Esophagus muscularis mucosa (tissue), 4 donors: ENCODE measurements around the gene WWOX. TPM values are rescaled to one million over a fixed set of nuclear protein-coding genes. Genes with fewer than 3 reads are reported as not detected.

Experiments
- DNase-seq: peaks from one replicate; pipeline ENCODE4 v3.0.0-alpha.2; 2017; ENCODE audit errors: extremely low spot score
- H3K27ac ChIP-seq, 4 donors: fragments of 200-600 bp; sonication (generic); replicated peaks in 1 of 4; 1 replicate in 3 of 4; 2 replicates in 1 of 4; pipeline ENCODE4 v1.5.1; 2016 to 2019; ENCODE audit warnings: mild to moderate bottlenecking in 1 of 4
- H3K27me3 ChIP-seq, 4 donors: fragments of 200-600 bp; sonication (generic); one replicate each; pipeline versions ENCODE4 v1.5.1 to v1.6.0; 2016 to 2019
- H3K36me3 ChIP-seq, 4 donors: fragments of 200-600 bp; sonication (generic); one replicate each; pipeline ENCODE4 v1.5.1; 2016 to 2019
- H3K4me1 ChIP-seq, 4 donors: fragments of 200-600 bp; sonication (generic); one replicate each; pipeline ENCODE4 v1.5.1; 2016 to 2019
- H3K4me3 ChIP-seq, 4 donors: fragments of 200-600 bp; sonication (generic); 1 replicate in 2 of 4; 2 replicates in 2 of 4; pipeline ENCODE4 v1.5.1; 2016 to 2019; ENCODE audit warnings: mild to moderate bottlenecking in 4 of 4, moderate library complexity in 1 of 4
- H3K9me3 ChIP-seq, 4 donors: fragments of 200-600 bp; sonication (generic); 1 replicate in 3 of 4; 2 replicates in 1 of 4; pipeline ENCODE4 v1.5.1; 2016 to 2019
- EP300 ChIP-seq: sonication (generic); formaldehyde crosslinking; IDR thresholded peaks from one replicate; pipeline ENCODE4 v1.6.1; 2017; ENCODE audit warnings: antibody characterized with exemption
- POLR2A ChIP-seq: fragments of 450-650 bp; IDR thresholded peaks from one replicate; pipeline ENCODE4 v1.6.1; 2017; ENCODE audit warnings: antibody characterized with exemption, moderate library complexity, mild to moderate bottlenecking, low read depth
- POLR2AphosphoS5 ChIP-seq, 2 donors: sonication (generic); formaldehyde crosslinking; IDR thresholded peaks; one replicate each; pipeline ENCODE4 v1.6.1; 2017; ENCODE audit warnings: antibody characterized with exemption in 2 of 2
- WGBS: methylation state at CpG from one replicate; pipeline ENCODE4 v1.1.5; 2018; 5-methylcytosine and 5-hydroxymethylcytosine counted together
- intact Hi-C: fragments of 100-400 bp; cut with DNase I; formaldehyde crosslinking; loops from one replicate; pipeline ENCODE4 v1.15.1; 2023
- total RNA-seq, 4 donors: library from RNA; depleted of rRNA; stranded (reverse); fragments of >200 nt; gene quantifications; one replicate each; pipeline versions ENCODE4 v1.1.0 to v1.2.1, GENCODE V29; 2016
- TF ChIP-seq, protein P1 (sequence below), 3 experiments: fragments of 200-600 bp in 2 of 3; fragments of 450-650 bp in 1 of 3; sonication (generic) in 2 of 3; IDR thresholded peaks; one replicate each; pipeline ENCODE4 v1.5.1; 2017 to 2019; ENCODE audit warnings: antibody characterized with exemption in 3 of 3, mild to moderate bottlenecking in 2 of 3, moderate library complexity in 1 of 3

The WWOX gene
- total RNA-seq, 4 donors from 2014 or later = 14.4 to 27.8 (median 15.4) TPM

GRCh38 chr16:79066561-79066960, 967.1 kb downstream of the WWOX start:
- TF ChIP-seq, protein P1, sequence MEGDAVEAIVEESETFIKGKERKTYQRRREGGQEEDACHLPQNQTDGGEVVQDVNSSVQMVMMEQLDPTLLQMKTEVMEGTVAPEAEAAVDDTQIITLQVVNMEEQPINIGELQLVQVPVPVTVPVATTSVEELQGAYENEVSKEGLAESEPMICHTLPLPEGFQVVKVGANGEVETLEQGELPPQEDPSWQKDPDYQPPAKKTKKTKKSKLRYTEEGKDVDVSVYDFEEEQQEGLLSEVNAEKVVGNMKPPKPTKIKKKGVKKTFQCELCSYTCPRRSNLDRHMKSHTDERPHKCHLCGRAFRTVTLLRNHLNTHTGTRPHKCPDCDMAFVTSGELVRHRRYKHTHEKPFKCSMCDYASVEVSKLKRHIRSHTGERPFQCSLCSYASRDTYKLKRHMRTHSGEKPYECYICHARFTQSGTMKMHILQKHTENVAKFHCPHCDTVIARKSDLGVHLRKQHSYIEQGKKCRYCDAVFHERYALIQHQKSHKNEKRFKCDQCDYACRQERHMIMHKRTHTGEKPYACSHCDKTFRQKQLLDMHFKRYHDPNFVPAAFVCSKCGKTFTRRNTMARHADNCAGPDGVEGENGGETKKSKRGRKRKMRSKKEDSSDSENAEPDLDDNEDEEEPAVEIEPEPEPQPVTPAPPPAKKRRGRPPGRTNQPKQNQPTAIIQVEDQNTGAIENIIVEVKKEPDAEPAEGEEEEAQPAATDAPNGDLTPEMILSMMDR (IDR thresholded peaks at IDR 0.05) = no peak
- TF ChIP-seq POLR2A (no peak), EP300 (no peak), POLR2AphosphoS5 (IDR thresholded peaks at IDR 0.05) (no peak)
- no peaks in the 10 kb centered on the region for H3K9me3 ChIP-seq
- intact Hi-C loops = loop anchor here (10.0 kb wide), 1 partner anchor 252 kb away; no protein-coding TSS in a partner anchor
- 83% methylated on average over 7 of the region's 7 CpGs for WGBS
- H3K4me1 ChIP-seq = peaks cover 0 to 64% (median 48%) of the 10 kb centered on the region in 4 donors
- H3K27ac ChIP-seq = no peak overlapping the region
- no peaks in the 10 kb centered on the region for H3K27me3 ChIP-seq
- H3K4me3 ChIP-seq = no peak overlapping the region
- DNase-seq = no peak
- no peaks in the 10 kb centered on the region for H3K36me3 ChIP-seq

- no peak for DNase-seq
- Histone ChIP-seq H3K27ac (no peak overlapping the region), H3K36me3 (no peaks in the 10 kb centered on the region), H3K4me1 (peaks cover 0 to 59% (median 42%) of the 10 kb centered on the region in 4 donors), H3K4me3 (no peak overlapping the region), H3K9me3 (no peaks in the 10 kb centered on the region), H3K27me3 (no peaks in the 10 kb centered on the region)
- intact Hi-C loops = loop anchor here (10.0 kb wide), 1 partner anchor 253 kb away; no protein-coding TSS in a partner anchor
- no peak for TF ChIP-seq EP300
- TF ChIP-seq POLR2A = no peak
- no peak for TF ChIP-seq POLR2AphosphoS5 (IDR thresholded peaks at IDR 0.05)
- TF ChIP-seq, protein P1 (IDR thresholded peaks at IDR 0.05) = no peak
- WGBS = 87% methylated on average over 6 of the region's 7 CpGs
Measured at GRCh38 chr16:79067600-79067999, 968.1 kb downstream of the WWOX start.

DNA sequence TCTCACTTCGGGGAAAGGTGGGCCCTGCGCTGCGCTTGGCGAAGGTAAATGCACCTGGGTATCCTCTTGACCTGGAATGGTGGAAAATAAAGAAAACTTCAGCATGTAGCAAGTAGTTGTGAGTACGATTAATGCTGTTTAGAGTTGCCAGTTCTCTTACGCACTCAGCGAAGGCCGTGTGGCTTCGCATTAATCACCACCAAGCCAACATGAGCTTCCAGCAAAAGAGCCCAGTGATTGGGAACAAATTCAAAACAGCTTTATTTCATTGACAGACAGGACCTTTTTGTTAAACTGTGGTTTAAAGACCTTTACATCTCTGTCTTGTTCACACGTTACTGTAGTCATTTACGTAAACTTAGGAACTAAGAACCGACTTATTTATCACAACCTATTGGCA, 969.7 kb downstream of the WWOX start:
- no peaks in the 10 kb centered on the region for H3K36me3 ChIP-seq
- H3K9me3 ChIP-seq = no peaks in the 10 kb centered on the region
- DNase-seq = no peak
- WGBS = 76% methylated on average over 12 of the region's 12 CpGs
- H3K27me3 ChIP-seq = no peaks in the 10 kb centered on the region
- intact Hi-C loops = loop anchor here (10.0 kb wide), 1 partner anchor 254 kb away; no protein-coding TSS in a partner anchor
- peaks cover 0 to 52% (median 41%) of the 10 kb centered on the region in 4 donors for H3K4me1 ChIP-seq
- peak overlapping the region; percentile 72 to 82 (median 74) for H3K27ac ChIP-seq
- H3K4me3 ChIP-seq = no peak overlapping the region
- TF ChIP-seq POLR2AphosphoS5 (IDR thresholded peaks at IDR 0.05) (peak; percentile 37 to 67), EP300 (peak; percentile 43), POLR2A (no peak)
- TF ChIP-seq, protein P1 (IDR thresholded peaks at IDR 0.05) = no peak

DNA sequence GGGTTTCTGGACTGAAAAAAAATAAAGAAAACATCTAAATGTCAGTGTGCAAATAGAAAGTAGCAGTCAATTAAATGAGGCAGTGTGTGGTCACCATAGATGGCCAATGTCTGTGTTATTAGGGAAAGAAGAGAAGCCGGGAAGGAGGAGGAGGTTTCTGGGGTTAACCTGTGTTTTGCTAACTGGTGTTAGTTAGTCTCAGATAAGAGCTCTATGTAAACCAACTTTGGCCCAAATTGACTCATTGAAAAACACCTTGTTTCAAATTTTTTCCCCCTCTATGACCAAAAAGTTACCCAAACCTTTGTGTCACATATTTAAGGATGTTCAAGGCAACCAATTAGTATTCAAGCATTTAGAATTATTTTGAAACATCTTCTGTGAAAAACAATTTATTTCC, 970.2 kb downstream of the WWOX start:
- Histone ChIP-seq H3K27me3 (no peaks in the 10 kb centered on the region), H3K4me1 (peaks cover 0 to 57% (median 44%) of the 10 kb centered on the region in 4 donors), H3K36me3 (no peaks in the 10 kb centered on the region), H3K27ac (peak overlapping the region; percentile 72 to 82 (median 74)), H3K4me3 (no peak overlapping the region), H3K9me3 (no peaks in the 10 kb centered on the region)
- 66% methylated on average over 1 of the region's 1 CpG for WGBS
- DNase-seq = no peak
- intact Hi-C loops = loop anchor here (10.0 kb wide), 2 partner anchors 255 to 535 kb away; partner anchors contain the start of gene MAF
- TF ChIP-seq POLR2A = no peak
- TF ChIP-seq, protein P1 (IDR thresholded peaks at IDR 0.05) = no peak
- no peak for TF ChIP-seq POLR2AphosphoS5 (IDR thresholded peaks at IDR 0.05)
- no peak for TF ChIP-seq EP300

- 30% methylated on average over 4 of the region's 4 CpGs for WGBS
- peak overlapping the region; percentile 72 to 82 (median 79) for H3K27ac ChIP-seq
Measured at GRCh38 chr16:79071424-79071823, 972.0 kb downstream of the WWOX start.

More at GRCh38 chr16:79071424-79071823, 972.0 kb downstream of the WWOX start:
- Histone ChIP-seq H3K4me3 (no peak overlapping the region), H3K4me1 (peaks cover 0 to 70% (median 51%) of the 10 kb centered on the region in 4 donors), H3K27me3 (no peaks in the 10 kb centered on the region), H3K9me3 (no peaks in the 10 kb centered on the region), H3K36me3 (no peaks in the 10 kb centered on the region)
- no peak for TF ChIP-seq EP300
- TF ChIP-seq POLR2A = no peak
- no peak for TF ChIP-seq POLR2AphosphoS5 (IDR thresholded peaks at IDR 0.05)
- TF ChIP-seq, protein P1 (IDR thresholded peaks at IDR 0.05) = no peak
- no peak for DNase-seq
- intact Hi-C loops = loop anchor here (10.0 kb wide), 1 partner anchor 533 kb away; the partner anchor contains the start of gene MAF
